OCI-LY7 (cell line): ENCODE measurements around the gene TMEM239.

ENCODE experiments used
- EZH2phosphoT487 ChIP-seq: fragments of 200-600 bp; sonication (generic); IDR thresholded peaks from 2 replicates; pipeline ENCODE4 v1.6.1; 2018; ENCODE audit warnings: low read depth, borderline replicate concordance, mild to moderate bottlenecking, mixed run types, antibody characterized with exemption, low read length, moderate library complexity, mixed read lengths
- TF ChIP-seq, protein P1 (sequence below): fragments of 200-600 bp; sonication (generic); conservative IDR thresholded peaks from 2 replicates; pipeline ENCODE4 v1.5.1; 2014; ENCODE audit warnings: mild to moderate bottlenecking, antibody characterized with exemption, low read length, moderate library complexity, mixed read lengths

DNA sequence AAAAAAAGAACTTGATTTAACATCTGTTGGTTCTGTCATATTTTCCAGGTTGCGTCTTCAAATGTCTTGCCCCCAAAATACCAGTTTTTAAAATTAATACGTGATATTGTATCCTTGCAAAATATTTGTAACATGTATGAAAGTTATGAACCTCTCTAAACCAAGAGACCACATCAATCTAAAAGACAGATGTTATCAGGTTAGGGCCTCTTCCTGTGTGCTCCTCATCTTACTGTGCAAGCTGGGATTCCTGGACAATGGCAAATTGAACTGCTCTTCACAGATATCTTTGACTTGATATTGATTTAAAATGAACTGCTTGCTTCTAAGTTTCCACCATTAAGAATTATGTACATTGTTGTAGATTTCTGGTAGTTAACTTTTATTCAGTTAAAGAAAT lies 9.6 kb downstream of the TMEM239 start:
- TF ChIP-seq, protein P1, sequence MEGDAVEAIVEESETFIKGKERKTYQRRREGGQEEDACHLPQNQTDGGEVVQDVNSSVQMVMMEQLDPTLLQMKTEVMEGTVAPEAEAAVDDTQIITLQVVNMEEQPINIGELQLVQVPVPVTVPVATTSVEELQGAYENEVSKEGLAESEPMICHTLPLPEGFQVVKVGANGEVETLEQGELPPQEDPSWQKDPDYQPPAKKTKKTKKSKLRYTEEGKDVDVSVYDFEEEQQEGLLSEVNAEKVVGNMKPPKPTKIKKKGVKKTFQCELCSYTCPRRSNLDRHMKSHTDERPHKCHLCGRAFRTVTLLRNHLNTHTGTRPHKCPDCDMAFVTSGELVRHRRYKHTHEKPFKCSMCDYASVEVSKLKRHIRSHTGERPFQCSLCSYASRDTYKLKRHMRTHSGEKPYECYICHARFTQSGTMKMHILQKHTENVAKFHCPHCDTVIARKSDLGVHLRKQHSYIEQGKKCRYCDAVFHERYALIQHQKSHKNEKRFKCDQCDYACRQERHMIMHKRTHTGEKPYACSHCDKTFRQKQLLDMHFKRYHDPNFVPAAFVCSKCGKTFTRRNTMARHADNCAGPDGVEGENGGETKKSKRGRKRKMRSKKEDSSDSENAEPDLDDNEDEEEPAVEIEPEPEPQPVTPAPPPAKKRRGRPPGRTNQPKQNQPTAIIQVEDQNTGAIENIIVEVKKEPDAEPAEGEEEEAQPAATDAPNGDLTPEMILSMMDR = no peak
- TF ChIP-seq EZH2phosphoT487 = no peak
